HepG2 (cell line): Measurements from ENCODE around the gene CTU2. TPM values are rescaled to one million over a fixed set of nuclear protein-coding genes. Genes with fewer than 3 reads are reported as not detected.

Source experiments
- CREM ChIP-seq, 2 experiments: sonication (generic) in 1 of 2; formaldehyde crosslinking in 1 of 2; IDR thresholded peaks; 2 replicates each; pipeline versions ENCODE4 v1.4.0 to v1.6.1; 2016 to 2020; ENCODE audit warnings: antibody characterized with exemption in 1 of 2, mild to moderate bottlenecking in 1 of 2, missing genetic modification reagents in 1 of 2
- CTCF ChIP-seq: sonication (generic); formaldehyde crosslinking; IDR thresholded peaks from 2 replicates; pipeline ENCODE4 v1.5.0; 2020; ENCODE audit warnings: mild to moderate bottlenecking, missing genetic modification reagents, moderate library complexity
- GRHL1 ChIP-seq: sonication (generic); formaldehyde crosslinking; conservative IDR thresholded peaks from 2 replicates; pipeline ENCODE4 v1.8.0; 2022; ENCODE audit warnings: missing genetic modification reagents
- KDM4B ChIP-seq: sonication (generic); formaldehyde crosslinking; IDR thresholded peaks from 2 replicates; pipeline ENCODE4 v1.4.0; 2020; ENCODE audit warnings: missing genetic modification reagents
- MAFF ChIP-seq: IDR thresholded peaks from 2 replicates; pipeline ENCODE4 v1.6.1; 2011; ENCODE audit warnings: low read depth, low read length, improper control_type of control experiment
- RCOR2 ChIP-seq: IDR thresholded peaks from 2 replicates; pipeline ENCODE4 v1.6.1; 2016; ENCODE audit warnings: missing biosample characterization, missing genetic modification reagents
- STAT6 ChIP-seq: sonication (generic); formaldehyde crosslinking; IDR thresholded peaks from 2 replicates; pipeline ENCODE4 v1.4.0; 2020; ENCODE audit warnings: missing genetic modification reagents, mild to moderate bottlenecking, borderline replicate concordance
- ZBTB7B ChIP-seq: sonication (generic); formaldehyde crosslinking; IDR thresholded peaks from 2 replicates; pipeline ENCODE4 v1.4.0; 2020; ENCODE audit warnings: missing genetic modification reagents
- ZFAT ChIP-seq: sonication (generic); formaldehyde crosslinking; conservative IDR thresholded peaks from 2 replicates; pipeline ENCODE4 v1.8.1; 2023; ENCODE audit warnings: missing genetic modification reagents, inconsistent platforms
- ZNF235 ChIP-seq: sonication (generic); formaldehyde crosslinking; IDR thresholded peaks from 2 replicates; pipeline ENCODE4 v1.8.1; 2023; ENCODE audit warnings: mild to moderate bottlenecking, missing genetic modification reagents, borderline replicate concordance
- ZNF256 ChIP-seq: sonication (generic); formaldehyde crosslinking; conservative IDR thresholded peaks from 2 replicates; pipeline ENCODE4 v1.4.0; 2020; ENCODE audit warnings: missing genetic modification reagents
- ZNF326 ChIP-seq: sonication (generic); formaldehyde crosslinking; IDR thresholded peaks from 2 replicates; pipeline ENCODE4 v1.4.0; 2020; ENCODE audit warnings: missing genetic modification reagents, borderline replicate concordance
- ZNF549 ChIP-seq: sonication (generic); formaldehyde crosslinking; IDR thresholded peaks from 2 replicates; pipeline ENCODE4 v1.5.0; 2020; ENCODE audit warnings: missing genetic modification reagents
- ZNF746 ChIP-seq: sonication (generic); formaldehyde crosslinking; IDR thresholded peaks from 2 replicates; pipeline ENCODE4 v1.8.0; 2022; ENCODE audit warnings: mild to moderate bottlenecking, missing genetic modification reagents
- ZNF761 ChIP-seq: sonication (generic); formaldehyde crosslinking; conservative IDR thresholded peaks from 2 replicates; pipeline ENCODE4 v1.4.0; 2020; ENCODE audit warnings: mild to moderate bottlenecking, missing genetic modification reagents
- ZNF788 ChIP-seq: sonication (generic); formaldehyde crosslinking; IDR thresholded peaks from 2 replicates; pipeline ENCODE4 v1.5.0; 2020; ENCODE audit warnings: mild to moderate bottlenecking, missing genetic modification reagents, borderline replicate concordance
- polyA plus RNA-seq, 8 experiments: library from polyadenylated mRNA; depleted of rRNA in 3 of 8; stranded (reverse) in 7 of 8; unstranded in 1 of 8; fragments of >200 nt; fragmentation: Illumina TruSeq in 4 of 8; extraction: Trizol in 4 of 8; gene quantifications; 2 replicates each; pipeline versions ENCODE4 v1.2.1 to v1.2.3, GENCODE V29; 2011 to 2016; ENCODE audit warnings: low read depth in 4 of 8, missing spikeins in 1 of 8, mixed read lengths in 1 of 8; ENCODE audit not compliant: insufficient read depth in 1 of 8
- total RNA-seq, 5 experiments: library from RNA; depleted of rRNA; stranded (reverse); fragments of >200 nt; fragmentation: Illumina TruSeq; extraction: Trizol; gene quantifications; 2 replicates each; pipeline ENCODE4 v1.2.3, GENCODE V29; 2016; ENCODE audit warnings: low read depth in 1 of 5
- TF ChIP-seq, protein P1 (sequence below): sonication (generic); formaldehyde crosslinking; IDR thresholded peaks from 2 replicates; pipeline ENCODE4 v1.4.0; 2020; ENCODE audit warnings: low read depth, missing genetic modification reagents
- TF ChIP-seq, protein P2 (sequence below): IDR thresholded peaks from 2 replicates; pipeline ENCODE4 v1.6.1; 2016; ENCODE audit warnings: mild to moderate bottlenecking, missing biosample characterization, missing genetic modification reagents
- TF ChIP-seq, protein P3 (sequence below): sonication (generic); formaldehyde crosslinking; IDR thresholded peaks from 2 replicates; pipeline ENCODE4 v1.8.1; 2023; ENCODE audit warnings: mild to moderate bottlenecking, missing genetic modification reagents, borderline replicate concordance

The CTU2 gene
- total and polyA plus RNA-seq, 2 of the 13 experiments (the other 11 are each of a cell fraction or from before 2014, with no cell fraction given): 13.3 to 21.9 TPM

DNA sequence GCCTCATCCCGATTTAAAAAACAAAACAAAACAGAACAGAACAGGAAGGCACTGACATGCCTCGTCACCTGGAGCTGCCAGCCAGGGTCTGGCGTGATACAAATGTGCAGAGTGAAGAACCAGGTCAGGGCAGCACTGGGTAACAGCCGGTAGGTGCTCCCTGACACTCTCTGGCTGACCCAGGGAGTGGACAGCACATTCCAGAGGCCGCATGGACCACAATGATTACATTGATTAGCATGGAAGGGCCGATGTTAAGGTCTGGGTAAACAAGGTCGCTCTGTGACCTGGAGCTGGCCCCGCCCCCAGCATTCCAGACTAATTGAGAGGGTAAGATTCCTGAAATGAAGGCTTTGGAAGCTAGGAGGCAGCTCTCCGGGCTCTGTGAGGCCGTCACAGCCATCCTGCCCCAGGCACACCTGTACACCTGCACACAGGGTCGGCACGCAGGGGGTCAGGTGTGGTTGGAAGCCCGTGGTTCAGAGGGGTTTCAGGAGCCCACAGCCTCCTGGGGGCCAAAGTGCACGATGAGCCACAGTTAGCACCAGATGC is 57.3 kb downstream of the CTU2 start (continued):
- TF ChIP-seq, protein P1, sequence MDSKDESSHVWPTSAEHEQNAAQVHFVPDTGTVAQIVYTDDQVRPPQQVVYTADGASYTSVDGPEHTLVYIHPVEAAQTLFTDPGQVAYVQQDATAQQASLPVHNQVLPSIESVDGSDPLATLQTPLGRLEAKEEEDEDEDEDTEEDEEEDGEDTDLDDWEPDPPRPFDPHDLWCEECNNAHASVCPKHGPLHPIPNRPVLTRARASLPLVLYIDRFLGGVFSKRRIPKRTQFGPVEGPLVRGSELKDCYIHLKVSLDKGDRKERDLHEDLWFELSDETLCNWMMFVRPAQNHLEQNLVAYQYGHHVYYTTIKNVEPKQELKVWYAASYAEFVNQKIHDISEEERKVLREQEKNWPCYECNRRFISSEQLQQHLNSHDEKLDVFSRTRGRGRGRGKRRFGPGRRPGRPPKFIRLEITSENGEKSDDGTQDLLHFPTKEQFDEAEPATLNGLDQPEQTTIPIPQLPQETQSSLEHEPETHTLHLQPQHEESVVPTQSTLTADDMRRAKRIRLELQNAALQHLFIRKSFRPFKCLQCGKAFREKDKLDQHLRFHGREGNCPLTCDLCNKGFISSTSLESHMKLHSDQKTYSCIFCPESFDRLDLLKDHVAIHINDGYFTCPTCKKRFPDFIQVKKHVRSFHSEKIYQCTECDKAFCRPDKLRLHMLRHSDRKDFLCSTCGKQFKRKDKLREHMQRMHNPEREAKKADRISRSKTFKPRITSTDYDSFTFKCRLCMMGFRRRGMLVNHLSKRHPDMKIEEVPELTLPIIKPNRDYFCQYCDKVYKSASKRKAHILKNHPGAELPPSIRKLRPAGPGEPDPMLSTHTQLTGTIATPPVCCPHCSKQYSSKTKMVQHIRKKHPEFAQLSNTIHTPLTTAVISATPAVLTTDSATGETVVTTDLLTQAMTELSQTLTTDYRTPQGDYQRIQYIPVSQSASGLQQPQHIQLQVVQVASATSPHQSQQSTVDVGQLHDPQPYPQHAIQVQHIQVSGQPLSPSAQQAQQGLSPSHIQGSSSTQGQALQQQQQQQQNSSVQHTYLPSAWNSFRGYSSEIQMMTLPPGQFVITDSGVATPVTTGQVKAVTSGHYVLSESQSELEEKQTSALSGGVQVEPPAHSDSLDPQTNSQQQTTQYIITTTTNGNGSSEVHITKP (CRISPR knock-in tag): peak; percentile 95
- TF ChIP-seq, protein P2, sequence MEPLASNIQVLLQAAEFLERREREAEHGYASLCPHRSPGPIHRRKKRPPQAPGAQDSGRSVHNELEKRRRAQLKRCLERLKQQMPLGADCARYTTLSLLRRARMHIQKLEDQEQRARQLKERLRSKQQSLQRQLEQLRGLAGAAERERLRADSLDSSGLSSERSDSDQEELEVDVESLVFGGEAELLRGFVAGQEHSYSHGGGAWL (CRISPR knock-in tag): peak; percentile 74
- TF ChIP-seq ZFAT (CRISPR knock-in tag) (no peak), ZNF788 (CRISPR knock-in tag) (peak; percentile 93; the same call in 1 of the 2 replicates), GRHL1 (CRISPR knock-in tag) (no peak), STAT6 (CRISPR knock-in tag) (peak; percentile 67; the same call in 1 of the 2 replicates), ZNF235 (no peak), ZNF761 (CRISPR knock-in tag) (0 out of 2 replicates have a peak, but pooled peaks have one; percentile 22), CREM (IDR thresholded peaks at IDR 0.05) (peak; percentile 63), CREM (CRISPR knock-in tag; IDR thresholded peaks at IDR 0.05) (no peak), ZNF549 (CRISPR knock-in tag) (no peak), ZNF746 (0 out of 2 replicates have a peak, but pooled peaks have one; percentile 54), KDM4B (CRISPR knock-in tag) (peak; percentile 68; the same call in 1 of the 2 replicates), ZBTB7B (peak; percentile 96), RCOR2 (peak; percentile 93), MAFF (no peak), ZNF256 (CRISPR knock-in tag) (no peak), ZNF326 (CRISPR knock-in tag) (no peak), CTCF (CRISPR knock-in tag) (peak; percentile 71)
- TF ChIP-seq, protein P3, sequence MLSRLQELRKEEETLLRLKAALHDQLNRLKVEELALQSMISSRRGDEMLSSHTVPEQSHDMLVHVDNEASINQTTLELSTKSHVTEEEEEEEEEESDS (CRISPR knock-in tag): no peak
